ENCODE results near the gene TLCD2. TPM values are rescaled to one million over a fixed set of nuclear protein-coding genes. Genes with fewer than 3 reads are reported as not detected.

Gene TLCD2
- polyA plus RNA-seq, 1 experiment: 2.5 TPM

GRCh38 chr17:1716912-1717695, 6.9 kb upstream of the TLCD2 start:
- CTCF ChIA-PET: interaction anchor here (0.6 to 10.5 kb wide), 12 partner anchors 37 to 664 kb away, joined by 3 to 224 read pairs (median 4); partner anchors contain the start of gene RILP
- POLR2A ChIA-PET: interaction anchor here (0.5 to 1.6 kb wide), 10 partner anchors 9 to 684 kb away, joined by 3 to 18 read pairs (median 4); no protein-coding TSS in a partner anchor

GRCh38 chr17:1716076-1716911, 6.1 kb upstream of the TLCD2 start:
- Histone ChIP-seq H3K27me3 (ENCODE audit: control insufficient read depth, insufficient read depth, low read length) (no peaks in the 10 kb centered on the region), H3K36me3 (ENCODE audit: control insufficient read depth, insufficient read depth, low read length) (peaks cover 23% of the 10 kb centered on the region), H3K4me3 (ENCODE audit: low read depth, low read length) (peak overlapping the region; percentile 97)
- CTCF ChIA-PET: interaction anchor here (0.6 to 10.5 kb wide), 10 partner anchors 36 to 457 kb away, joined by 3 to 224 read pairs (median 5); partner anchors contain the start of gene RILP
- peak; percentile 100 for DNase-seq (ENCODE audit: low read depth)
- POLR2A ChIA-PET: interaction anchor here (0.5 to 1.6 kb wide), 13 partner anchors 8 to 743 kb away, joined by 3 to 18 read pairs (median 4); no protein-coding TSS in a partner anchor
- peak; percentile 37 for TF ChIP-seq CTCF (IDR thresholded peaks at IDR 0.05; ENCODE audit: insufficient read depth, low read depth, low read length)

More at GRCh38 chr17:1716912-1717695, 6.9 kb upstream of the TLCD2 start:
- Histone ChIP-seq H3K27me3 (ENCODE audit: control insufficient read depth, insufficient read depth, low read length) (no peaks in the 10 kb centered on the region), H3K36me3 (ENCODE audit: control insufficient read depth, insufficient read depth, low read length) (peaks cover 22% of the 10 kb centered on the region), H3K4me3 (ENCODE audit: low read depth, low read length) (peak overlapping the region; percentile 73)
- peak; percentile 94 for DNase-seq (ENCODE audit: low read depth)
- TF ChIP-seq CTCF (IDR thresholded peaks at IDR 0.05; ENCODE audit: insufficient read depth, low read depth, low read length): no peak

GRCh38 chr17:1715803-1716075, 5.6 kb upstream of the TLCD2 start:
- Histone ChIP-seq H3K27me3 (ENCODE audit: control insufficient read depth, insufficient read depth, low read length) (no peaks in the 10 kb centered on the region), H3K4me3 (ENCODE audit: low read depth, low read length) (peak overlapping the region; percentile 97), H3K36me3 (ENCODE audit: control insufficient read depth, insufficient read depth, low read length) (peaks cover 25% of the 10 kb centered on the region)
- no peak for TF ChIP-seq CTCF (IDR thresholded peaks at IDR 0.05; ENCODE audit: insufficient read depth, low read depth, low read length)
- ChIA-PET POLR2A (interaction anchor here (0.6 kb wide), 1 partner anchor 46 kb away, joined by 5 read pairs; no protein-coding TSS in a partner anchor), CTCF (interaction anchor here (2.1 to 10.5 kb wide), 3 partner anchors 47 to 67 kb away, joined by 8 to 224 read pairs (median 15); partner anchors contain the start of gene RILP)
- DNase-seq (ENCODE audit: low read depth): no peak

- Histone ChIP-seq H3K27me3 (ENCODE audit: control insufficient read depth, insufficient read depth, low read length) (no peaks in the 10 kb centered on the region), H3K4me3 (ENCODE audit: low read depth, low read length) (peak overlapping the region; percentile 97), H3K36me3 (ENCODE audit: control insufficient read depth, insufficient read depth, low read length) (peaks cover 25% of the 10 kb centered on the region)
- POLR2A ChIA-PET: interaction anchor here (0.5 to 1.3 kb wide), 3 partner anchors 46 to 273 kb away, joined by 4 to 7 read pairs (median 6); no protein-coding TSS in a partner anchor
- CTCF ChIA-PET: interaction anchor here (0.9 to 10.5 kb wide), 7 partner anchors 46 to 309 kb away, joined by 3 to 224 read pairs (median 8); partner anchors contain the start of gene RILP
- no peak for TF ChIP-seq CTCF (IDR thresholded peaks at IDR 0.05; ENCODE audit: insufficient read depth, low read depth, low read length)
- DNase-seq (ENCODE audit: low read depth): peak; percentile 60
Observed at GRCh38 chr17:1714980-1715802, 5.0 kb upstream of the TLCD2 start.

Measured in BJ (cell line).